Stomach (tissue), 4 donors: ENCODE data around the gene HCN1.

Source experiments
- CTCF ChIP-seq, 7 experiments: fragments of 450-650 bp in 4 of 7; fragments of 200-600 bp in 3 of 7; sonication (generic) in 3 of 7; IDR thresholded peaks; one replicate each; pipeline ENCODE4 v1.5.1; 2016 to 2019; ENCODE audit warnings: antibody characterized with exemption in 7 of 7, control low read depth in 2 of 7, mild to moderate bottlenecking in 1 of 7
- POLR2A ChIP-seq, 4 donors: fragments of 450-650 bp; IDR thresholded peaks; one replicate each; pipeline ENCODE4 v1.6.1; 2016; ENCODE audit warnings: antibody characterized with exemption in 4 of 4, control low read depth in 2 of 4, mild to moderate bottlenecking in 1 of 4, moderate library complexity in 1 of 4
- POLR2AphosphoS5 ChIP-seq, 3 donors: sonication (generic); formaldehyde crosslinking; IDR thresholded peaks; one replicate each; pipeline ENCODE4 v1.6.1; 2016; ENCODE audit warnings: antibody characterized with exemption in 3 of 3

DNA sequence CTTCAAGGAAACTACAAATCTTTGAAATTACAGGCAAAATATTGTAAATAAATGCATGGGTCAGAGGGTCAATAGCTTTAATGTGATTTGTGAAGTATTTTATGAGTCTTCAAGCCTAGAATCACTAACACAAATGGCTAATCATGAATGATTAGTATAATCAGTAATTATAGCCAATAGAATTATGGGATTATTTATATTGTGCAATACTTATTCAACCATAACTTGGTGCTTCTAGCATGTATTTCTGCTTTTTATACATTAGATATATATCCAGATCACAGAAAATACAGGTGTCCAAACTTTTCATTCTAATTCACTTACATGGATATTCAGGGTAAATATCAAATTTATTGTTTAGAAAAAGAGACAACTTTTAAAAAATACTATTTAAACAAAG is 12.1 kb downstream of the HCN1 start:
- TF ChIP-seq POLR2A (IDR thresholded peaks at IDR 0.05) = no peak
- no peak for TF ChIP-seq POLR2AphosphoS5 (IDR thresholded peaks at IDR 0.05)
- no peak for TF ChIP-seq CTCF (IDR thresholded peaks at IDR 0.05)
